ENCODE data around the gene CYBC1. TPM values are rescaled to one million over a fixed set of nuclear protein-coding genes. Genes with fewer than 3 reads are reported as not detected.

The CYBC1 gene
- total and polyA plus RNA-seq, 2 donors (not counting 1 experiment from before 2014, with no cell fraction given): 328 to 569 TPM

- H3K27me3 ChIP-seq (replicated peaks in 1 of 4; ENCODE audit: control extremely low read depth in 1 of 4, control insufficient read depth in 3 of 4, insufficient read depth in 4 of 4, low read length in 3 of 4): no peaks in the 10 kb centered on the region
- intact Hi-C loops (cut with micrococcal nuclease): no loop called here
- WGBS (ENCODE audit: insufficient coverage): 86% methylated on average over 7 of the region's 8 CpGs
- no peak overlapping the region for H3K4me2 ChIP-seq (replicated peaks; ENCODE audit: low read depth, low read length, poor library complexity, severe bottlenecking)
- no peaks in the 10 kb centered on the region for H3K9me3 Mint-ChIP-seq (ENCODE audit: insufficient read depth)
- peaks cover 0 to 19% of the 10 kb centered on the region in 2 experiments for H3K36me3 ChIP-seq (replicated peaks in 1 of 2; ENCODE audit: control extremely low read depth in 1 of 2, control insufficient read depth in 1 of 2, extremely low read depth in 1 of 2, insufficient read depth in 2 of 2, low read length in 1 of 2)
- no peak overlapping the region for H3K9ac ChIP-seq (ENCODE audit: low read length)
- peaks cover 13% of the 10 kb centered on the region for H4K20me1 ChIP-seq (ENCODE audit: control insufficient read depth, insufficient read depth, low read length, poor library complexity, severe bottlenecking)
- H3K4me1 Mint-ChIP-seq: peaks cover 34% of the 10 kb centered on the region
- peaks cover 17% of the 10 kb centered on the region for H3K79me2 ChIP-seq (ENCODE audit: control insufficient read depth, insufficient read depth, low read length)
- ATAC-seq (ENCODE audit: low read depth): no peak
- H3K27me3 Mint-ChIP-seq: no peaks in the 10 kb centered on the region
- peaks cover 0 to 6% (median 0%) of the 10 kb centered on the region in 3 donors for H3K9me3 ChIP-seq (ENCODE audit: control extremely low read depth in 1 of 3, control insufficient read depth in 2 of 3, insufficient read depth in 1 of 3, low read length in 2 of 3)
- H2AFZ ChIP-seq (ENCODE audit: insufficient read depth, low read depth, low read length, poor library complexity, severe bottlenecking): no peak overlapping the region
- TF ChIP-seq CTCF (IDR thresholded peaks at IDR 0.05): no peak
- H3K4me3 Mint-ChIP-seq: no peak overlapping the region
- peaks cover 22 to 58% of the 10 kb centered on the region in 2 donors for H3K4me1 ChIP-seq (ENCODE audit: control insufficient read depth in 2 of 2, insufficient read depth in 2 of 2, low read length in 2 of 2)
- CTCF ChIA-PET: no interaction called here
- no peak overlapping the region for H3K27ac ChIP-seq (ENCODE audit: low read length in 2 of 2)
- POLR2A ChIA-PET: interaction anchor here (2.8 kb wide), 1 partner anchor 17 kb away, joined by 13 read pairs; no protein-coding TSS in a partner anchor
- H3K27ac Mint-ChIP-seq: no peak overlapping the region
- H3K4me3 ChIP-seq (ENCODE audit: control extremely low read depth in 1 of 5, extremely low read depth in 1 of 5, insufficient read depth in 1 of 5, low read depth in 2 of 5, low read length in 4 of 5): no peak overlapping the region
- DNase-seq: no peak
Measured at GRCh38 chr17:82432017-82432416, 18.5 kb downstream of the CYBC1 start.

- Mint-ChIP-seq H3K4me1 (peaks cover 29% of the 10 kb centered on the region), H3K27me3 (no peaks in the 10 kb centered on the region), H3K27ac (peak overlapping the region; percentile 66), H3K9me3 (ENCODE audit: insufficient read depth) (no peaks in the 10 kb centered on the region), H3K4me3 (peak overlapping the region; percentile 71)
- peak overlapping the region; percentile 37 for H3K4me2 ChIP-seq (replicated peaks; ENCODE audit: low read depth, low read length, poor library complexity, severe bottlenecking)
- ChIA-PET CTCF (no interaction called here), POLR2A (interaction anchor here (1.4 kb wide), 1 partner anchor 20 kb away, joined by 5 read pairs; no protein-coding TSS in a partner anchor)
- H3K27ac ChIP-seq (ENCODE audit: low read length in 2 of 2): peak overlapping the region in 1 of 2 donors; percentile 34
- H3K4me3 ChIP-seq (ENCODE audit: control extremely low read depth in 1 of 5, extremely low read depth in 1 of 5, insufficient read depth in 1 of 5, low read depth in 2 of 5, low read length in 4 of 5): peak overlapping the region in 2 of 5 experiments; percentile 20 to 43
- TF ChIP-seq CTCF (IDR thresholded peaks at IDR 0.05) (no peak), EZH2 (IDR thresholded peaks at IDR 0.05; ENCODE audit: borderline replicate concordance, insufficient read depth, low read depth, low read length, poor library complexity, severe bottlenecking) (no peak)
- DNase-seq (no peak), ATAC-seq (ENCODE audit: low read depth) (no peak)
- peaks cover 0 to 3% of the 10 kb centered on the region in 2 experiments for H3K36me3 ChIP-seq (replicated peaks in 1 of 2; ENCODE audit: control extremely low read depth in 1 of 2, control insufficient read depth in 1 of 2, extremely low read depth in 1 of 2, insufficient read depth in 2 of 2, low read length in 1 of 2)
- no peaks in the 10 kb centered on the region for H3K27me3 ChIP-seq (replicated peaks in 1 of 4; ENCODE audit: control extremely low read depth in 1 of 4, control insufficient read depth in 3 of 4, insufficient read depth in 4 of 4, low read length in 3 of 4)
- H3K4me1 ChIP-seq (ENCODE audit: control insufficient read depth in 2 of 2, insufficient read depth in 2 of 2, low read length in 2 of 2): peaks cover 14 to 37% of the 10 kb centered on the region in 2 donors
- peak overlapping the region; percentile 8 for H3K9ac ChIP-seq (ENCODE audit: low read length)
- H3K9me3 ChIP-seq (ENCODE audit: control extremely low read depth in 1 of 3, control insufficient read depth in 2 of 3, insufficient read depth in 1 of 3, low read length in 2 of 3): peaks cover 0 to 6% (median 0%) of the 10 kb centered on the region in 3 donors
- no peak overlapping the region for H2AFZ ChIP-seq (ENCODE audit: insufficient read depth, low read depth, low read length, poor library complexity, severe bottlenecking)
- H4K20me1 ChIP-seq (ENCODE audit: control insufficient read depth, insufficient read depth, low read length, poor library complexity, severe bottlenecking): no peaks in the 10 kb centered on the region
- intact Hi-C loops (cut with micrococcal nuclease): no loop called here
- 55% methylated on average over 7 of the region's 7 CpGs for WGBS (ENCODE audit: insufficient coverage)
- no peaks in the 10 kb centered on the region for H3K79me2 ChIP-seq (ENCODE audit: control insufficient read depth, insufficient read depth, low read length)
Measured at GRCh38 chr17:82429824-82430223, 20.7 kb downstream of the CYBC1 start.

Data from B cell (primary cell).